Measurements from ENCODE around the gene C18orf32. TPM values are rescaled to one million over a fixed set of nuclear protein-coding genes. Genes with fewer than 3 reads are reported as not detected.

The C18orf32 gene
- total RNA-seq, 6 experiments from 2014 or later: 29.8 to 44.5 (median 32.4) TPM

DNA sequence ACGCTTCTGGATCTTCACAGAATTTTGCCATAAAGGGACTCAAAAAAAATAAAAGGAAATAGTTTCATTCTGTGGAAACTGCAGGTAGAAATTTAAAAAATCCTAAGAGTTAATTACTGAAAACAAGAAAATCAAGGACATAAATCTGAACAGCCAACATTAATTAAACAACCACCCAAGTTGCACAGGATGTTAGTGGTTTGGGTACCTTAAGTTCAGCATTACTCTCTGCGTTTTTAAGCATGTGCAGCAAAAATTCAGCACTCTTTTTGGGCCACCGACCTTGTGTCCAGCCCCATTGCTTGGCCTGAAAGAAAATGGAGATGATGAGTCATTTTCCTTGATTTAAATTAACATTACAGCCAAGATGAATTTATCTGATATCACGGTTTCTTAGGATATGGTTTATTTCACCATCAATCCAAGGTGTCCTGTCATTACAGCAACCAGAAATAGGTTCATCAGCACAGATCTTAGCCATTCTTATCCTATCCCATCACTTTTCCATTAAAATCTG, 3.3 kb upstream of the C18orf32 start:
- TF ChIP-seq, protein P1, sequence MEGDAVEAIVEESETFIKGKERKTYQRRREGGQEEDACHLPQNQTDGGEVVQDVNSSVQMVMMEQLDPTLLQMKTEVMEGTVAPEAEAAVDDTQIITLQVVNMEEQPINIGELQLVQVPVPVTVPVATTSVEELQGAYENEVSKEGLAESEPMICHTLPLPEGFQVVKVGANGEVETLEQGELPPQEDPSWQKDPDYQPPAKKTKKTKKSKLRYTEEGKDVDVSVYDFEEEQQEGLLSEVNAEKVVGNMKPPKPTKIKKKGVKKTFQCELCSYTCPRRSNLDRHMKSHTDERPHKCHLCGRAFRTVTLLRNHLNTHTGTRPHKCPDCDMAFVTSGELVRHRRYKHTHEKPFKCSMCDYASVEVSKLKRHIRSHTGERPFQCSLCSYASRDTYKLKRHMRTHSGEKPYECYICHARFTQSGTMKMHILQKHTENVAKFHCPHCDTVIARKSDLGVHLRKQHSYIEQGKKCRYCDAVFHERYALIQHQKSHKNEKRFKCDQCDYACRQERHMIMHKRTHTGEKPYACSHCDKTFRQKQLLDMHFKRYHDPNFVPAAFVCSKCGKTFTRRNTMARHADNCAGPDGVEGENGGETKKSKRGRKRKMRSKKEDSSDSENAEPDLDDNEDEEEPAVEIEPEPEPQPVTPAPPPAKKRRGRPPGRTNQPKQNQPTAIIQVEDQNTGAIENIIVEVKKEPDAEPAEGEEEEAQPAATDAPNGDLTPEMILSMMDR (IDR thresholded peaks at IDR 0.05): no peak
- H3K9me3 Mint-ChIP-seq: no peaks in the 10 kb centered on the region; the same call in 1 of the 2 replicates
- peak overlapping the region; percentile 100 for H3K4me3 Mint-ChIP-seq
- no peak for DNase-seq
- peaks cover 52% of the 10 kb centered on the region for H3K36me3 Mint-ChIP-seq (ENCODE audit: low read depth)
- peaks cover 7% of the 10 kb centered on the region for H3K27me3 Mint-ChIP-seq (ENCODE audit: insufficient read depth)
- H3K4me1 Mint-ChIP-seq (ENCODE audit: low read depth): peaks cover 82% of the 10 kb centered on the region
- H3K27ac Mint-ChIP-seq: peak overlapping the region; percentile 87

DNA sequence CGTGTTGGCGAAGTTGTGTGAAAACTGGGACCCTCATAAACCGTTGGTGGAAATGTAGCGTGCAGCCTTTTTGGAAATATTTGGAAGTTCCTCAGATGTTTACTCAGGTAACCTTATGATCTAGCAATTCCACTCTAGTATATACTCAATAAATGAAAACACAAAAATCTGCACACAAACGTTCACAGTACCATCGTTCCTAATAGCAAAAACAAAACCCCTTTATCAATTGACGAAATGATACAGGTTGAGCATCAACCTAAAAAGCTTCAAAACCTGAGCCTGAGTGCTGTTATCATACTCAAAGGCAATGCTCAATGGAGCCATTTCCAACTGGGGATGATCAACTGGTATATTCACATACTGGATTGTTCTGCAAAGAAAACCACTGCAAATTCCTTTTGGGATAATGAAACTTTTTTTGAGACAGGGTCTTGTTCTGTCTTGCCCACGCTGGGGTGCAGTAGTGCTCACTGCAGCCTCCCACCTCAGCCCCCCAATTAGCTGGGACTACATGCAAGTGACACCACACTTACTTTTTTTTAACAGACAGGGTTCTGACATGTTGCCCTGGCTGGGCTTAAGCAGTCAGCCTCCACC, 777 bp upstream of the C18orf32 start:
- peaks cover 65% of the 10 kb centered on the region for H3K4me1 Mint-ChIP-seq (ENCODE audit: low read depth)
- TF ChIP-seq, protein P1 (IDR thresholded peaks at IDR 0.05): no peak

DNA sequence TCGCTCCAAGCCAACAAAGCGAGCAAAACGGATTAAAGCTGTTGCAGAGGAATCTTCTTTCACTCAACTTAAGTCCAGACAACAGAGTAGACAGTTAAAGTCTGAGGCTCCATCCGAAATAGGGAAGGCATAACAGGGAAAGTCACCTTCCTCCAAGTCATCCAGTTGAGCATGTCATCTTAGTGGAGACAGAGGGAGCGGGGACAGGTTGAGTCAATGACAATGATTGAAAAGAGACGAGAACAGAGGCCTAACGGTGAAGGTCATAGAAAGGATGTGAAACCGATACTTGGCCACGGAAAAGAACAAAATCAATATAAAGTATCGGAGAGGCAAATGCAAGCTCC, 455 bp downstream of the C18orf32 start:
- Mint-ChIP-seq H3K27ac (peak overlapping the region; percentile 87), H3K27me3 (ENCODE audit: insufficient read depth) (peaks cover 4% of the 10 kb centered on the region), H3K9me3 (no peaks in the 10 kb centered on the region; the same call in 1 of the 2 replicates), H3K36me3 (ENCODE audit: low read depth) (peaks cover 58% of the 10 kb centered on the region), H3K4me3 (peak overlapping the region; percentile 91), H3K4me1 (ENCODE audit: low read depth) (peaks cover 58% of the 10 kb centered on the region)
- no peak for DNase-seq
- TF ChIP-seq, protein P1 (IDR thresholded peaks at IDR 0.05): no peak

More for the DNA sequence above, 777 bp upstream of the C18orf32 start:
- DNase-seq: no peak
- peak overlapping the region; percentile 91 for H3K4me3 Mint-ChIP-seq
- H3K9me3 Mint-ChIP-seq: no peaks in the 10 kb centered on the region; the same call in 1 of the 2 replicates
- peaks cover 7% of the 10 kb centered on the region for H3K27me3 Mint-ChIP-seq (ENCODE audit: insufficient read depth)
- peaks cover 60% of the 10 kb centered on the region for H3K36me3 Mint-ChIP-seq (ENCODE audit: low read depth)
- H3K27ac Mint-ChIP-seq: peak overlapping the region; percentile 87

DNA sequence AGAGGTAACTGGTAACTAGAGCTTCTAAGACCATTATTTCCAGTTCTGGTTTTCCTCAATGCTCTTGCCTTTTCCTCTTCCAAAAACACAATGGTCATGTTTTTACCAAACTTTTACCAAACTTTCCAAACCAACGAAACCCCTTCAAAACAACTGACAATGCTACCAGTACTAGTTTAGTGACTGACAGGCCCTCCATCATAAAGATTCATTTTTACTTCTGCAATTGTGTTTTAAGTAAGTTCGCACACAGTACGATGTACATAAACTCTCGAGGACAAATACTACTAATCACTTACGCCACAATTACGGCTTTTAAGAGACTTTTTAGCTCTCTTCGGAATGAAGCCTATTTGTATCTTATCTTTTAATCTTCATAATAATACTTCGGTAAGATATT, 900 bp downstream of the C18orf32 start:
- Mint-ChIP-seq H3K4me1 (ENCODE audit: low read depth) (peaks cover 53% of the 10 kb centered on the region), H3K9me3 (no peaks in the 10 kb centered on the region), H3K27ac (peak overlapping the region; percentile 87), H3K36me3 (ENCODE audit: low read depth) (peaks cover 55% of the 10 kb centered on the region), H3K27me3 (ENCODE audit: insufficient read depth) (peaks cover 3% of the 10 kb centered on the region), H3K4me3 (peak overlapping the region; percentile 91)
- DNase-seq: no peak
- TF ChIP-seq, protein P1 (IDR thresholded peaks at IDR 0.05): no peak

DNA sequence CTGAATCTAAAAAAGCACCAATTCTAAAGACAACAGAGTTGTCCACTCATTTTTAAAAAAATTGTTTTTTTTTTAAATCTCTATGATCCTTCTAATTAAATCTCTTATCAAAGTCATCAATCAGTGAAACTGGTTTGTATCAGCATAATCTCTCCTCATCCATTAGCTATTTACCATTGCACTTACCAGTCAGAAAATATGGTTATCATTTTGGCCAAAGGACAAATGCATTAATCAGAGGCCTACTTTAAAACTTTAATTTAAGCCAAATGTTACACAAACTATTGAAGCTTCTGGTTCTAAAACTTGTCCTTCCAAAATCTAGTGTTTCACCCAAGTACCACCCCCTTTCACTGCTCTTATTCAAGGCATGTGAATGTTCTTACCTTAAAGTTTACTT, 3.8 kb downstream of the C18orf32 start:
- Mint-ChIP-seq H3K36me3 (ENCODE audit: low read depth) (peaks cover 40% of the 10 kb centered on the region), H3K4me3 (no peak overlapping the region), H3K4me1 (ENCODE audit: low read depth) (peaks cover 25% of the 10 kb centered on the region), H3K27me3 (ENCODE audit: insufficient read depth) (peaks cover 3% of the 10 kb centered on the region), H3K9me3 (no peaks in the 10 kb centered on the region), H3K27ac (no peak overlapping the region)
- DNase-seq: no peak
- TF ChIP-seq, protein P1 (IDR thresholded peaks at IDR 0.05): no peak
